ENCODE results near the gene AMOTL2. TPM values are rescaled to one million over a fixed set of nuclear protein-coding genes. Genes with fewer than 3 reads are reported as not detected.

The AMOTL2 gene
- total and polyA plus RNA-seq, 2 donors (not counting 3 experiments of a cell fraction or from before 2014, with no cell fraction given), result 130 to 145 TPM

DNA sequence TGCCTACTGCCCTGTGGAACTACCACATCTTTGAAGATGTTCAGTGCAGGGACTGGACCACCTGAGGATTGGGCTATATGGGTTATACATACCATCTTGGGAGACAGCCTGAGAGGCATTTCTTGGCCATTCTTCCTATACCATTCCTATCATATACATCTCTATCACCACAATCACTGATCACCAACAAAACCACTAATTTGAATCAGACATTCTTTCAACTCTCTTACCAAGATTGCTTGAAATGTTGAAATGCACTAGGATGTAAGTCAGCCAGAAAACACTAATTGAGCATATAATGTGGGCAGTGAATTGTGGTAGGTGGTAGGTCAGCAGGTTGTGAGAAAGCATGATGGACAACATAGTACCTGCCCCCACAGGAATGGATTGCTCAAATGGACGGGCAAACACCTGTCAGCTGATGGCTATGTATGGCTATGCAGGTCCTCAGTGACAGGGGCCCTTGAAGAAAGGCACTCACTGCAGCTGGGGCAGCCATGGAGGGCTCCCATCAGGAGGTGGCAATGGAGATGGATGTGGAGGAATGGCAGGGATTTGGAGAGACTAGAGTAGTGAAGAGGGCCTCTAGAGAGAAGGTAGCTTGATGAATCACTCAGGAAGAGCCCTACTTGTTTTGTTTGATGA, 49.1 kb downstream of the AMOTL2 start:
- FAIRE-seq (no peak), DNase-seq (ENCODE audit: low read depth, low spot score) (no peak)
- intact Hi-C loops (cut with micrococcal nuclease), result no loop called here
- Histone ChIP-seq H4K20me1 (replicated peaks; ENCODE audit: control insufficient read depth, extremely low read depth, insufficient read depth, low read length) (no peaks in the 10 kb centered on the region), H3K27me3 (ENCODE audit: control insufficient read depth in 2 of 2, insufficient read depth in 2 of 2, low read length in 2 of 2) (no peaks in the 10 kb centered on the region), H3K9me1 (replicated peaks; ENCODE audit: control insufficient read depth, extremely low read depth, insufficient read depth, low read length) (no peaks in the 10 kb centered on the region), H3K4me1 (ENCODE audit: control insufficient read depth, extremely low read depth, insufficient read depth, low read length) (peaks cover 31% of the 10 kb centered on the region), H3K27ac (ENCODE audit: insufficient read depth, low read depth, low read length) (no peak overlapping the region), H3K4me3 (replicated peaks in 1 of 3; ENCODE audit: insufficient read depth in 1 of 3, low read depth in 1 of 3, low read length in 3 of 3) (no peak overlapping the region), H3K4me2 (ENCODE audit: insufficient read depth, low read length) (no peak overlapping the region), H3K79me2 (ENCODE audit: control insufficient read depth, insufficient read depth, low read length) (no peaks in the 10 kb centered on the region), H3K36me3 (ENCODE audit: control insufficient read depth in 2 of 2, extremely low read depth in 1 of 2, insufficient read depth in 2 of 2, low read length in 2 of 2) (no peaks in the 10 kb centered on the region), H3K9ac (replicated peaks; ENCODE audit: extremely low read depth, insufficient read depth, low read length) (no peak overlapping the region), H3K9me3 (replicated peaks; ENCODE audit: control insufficient read depth, insufficient read depth, low read length) (no peaks in the 10 kb centered on the region), H2AFZ (ENCODE audit: low read depth, low read length) (no peak overlapping the region)
- no peak for TF ChIP-seq FOS (IDR thresholded peaks at IDR 0.05; ENCODE audit: borderline replicate concordance, insufficient read depth, low read length)
- TF ChIP-seq, protein P1, sequence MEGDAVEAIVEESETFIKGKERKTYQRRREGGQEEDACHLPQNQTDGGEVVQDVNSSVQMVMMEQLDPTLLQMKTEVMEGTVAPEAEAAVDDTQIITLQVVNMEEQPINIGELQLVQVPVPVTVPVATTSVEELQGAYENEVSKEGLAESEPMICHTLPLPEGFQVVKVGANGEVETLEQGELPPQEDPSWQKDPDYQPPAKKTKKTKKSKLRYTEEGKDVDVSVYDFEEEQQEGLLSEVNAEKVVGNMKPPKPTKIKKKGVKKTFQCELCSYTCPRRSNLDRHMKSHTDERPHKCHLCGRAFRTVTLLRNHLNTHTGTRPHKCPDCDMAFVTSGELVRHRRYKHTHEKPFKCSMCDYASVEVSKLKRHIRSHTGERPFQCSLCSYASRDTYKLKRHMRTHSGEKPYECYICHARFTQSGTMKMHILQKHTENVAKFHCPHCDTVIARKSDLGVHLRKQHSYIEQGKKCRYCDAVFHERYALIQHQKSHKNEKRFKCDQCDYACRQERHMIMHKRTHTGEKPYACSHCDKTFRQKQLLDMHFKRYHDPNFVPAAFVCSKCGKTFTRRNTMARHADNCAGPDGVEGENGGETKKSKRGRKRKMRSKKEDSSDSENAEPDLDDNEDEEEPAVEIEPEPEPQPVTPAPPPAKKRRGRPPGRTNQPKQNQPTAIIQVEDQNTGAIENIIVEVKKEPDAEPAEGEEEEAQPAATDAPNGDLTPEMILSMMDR (IDR thresholded peaks at IDR 0.05; ENCODE audit: extremely low read depth in 1 of 2, insufficient read depth in 1 of 2, low read depth in 1 of 2, low read length in 2 of 2), result no peak
- no peak for TF ChIP-seq MYC (IDR thresholded peaks at IDR 0.05; ENCODE audit: low read depth, low read length)
- no peak for TF ChIP-seq GATA2 (IDR thresholded peaks at IDR 0.05; ENCODE audit: insufficient read depth, insufficient read length, low read depth, low read length)
- no peak for TF ChIP-seq POLR2A (IDR thresholded peaks at IDR 0.05; ENCODE audit: low read depth, low read length)
- no peak for TF ChIP-seq JUN (IDR thresholded peaks at IDR 0.05; ENCODE audit: borderline replicate concordance, insufficient read depth, insufficient read length, low read depth)
- TF ChIP-seq EZH2 (IDR thresholded peaks at IDR 0.05; ENCODE audit: borderline replicate concordance, low read depth, low read length, severe bottlenecking), result no peak
- no peak for TF ChIP-seq MAX (IDR thresholded peaks at IDR 0.05; ENCODE audit: insufficient read depth, insufficient read length)
- TF ChIP-seq POLR2AphosphoS5 (IDR thresholded peaks at IDR 0.05; ENCODE audit: insufficient read depth, low read depth, low read length), result no peak
- dilution Hi-C loops (cut with MboI; ENCODE audit: extremely low pct_ligation_motif_present, low sequenced_read_pairs), result no loop called here
- ChIA-PET POLR2A (no interaction called here), CTCF (interaction anchor here (2.1 kb wide), 1 partner anchor 148 kb away, joined by 6 read pairs; no protein-coding TSS in a partner anchor)
- no TSS peak for BruUV-seq (replicated peaks)

Measured in endothelial cell of umbilical vein (primary cell).